MM.1S (cell line): Measurements from ENCODE around the gene HIF1AN.

ENCODE experiments used
- EZH2 ChIP-seq: fragments of 300-600 bp; sonication (generic); optimal IDR thresholded peaks from 2 replicates; pipeline ENCODE3; 2017; ENCODE audit warnings: low read depth, mild to moderate bottlenecking, antibody characterized with exemption, low read length, mixed read lengths
- EZH2phosphoT487 ChIP-seq: fragments of 300-600 bp; sonication (generic); IDR thresholded peaks from 2 replicates; pipeline ENCODE4 v1.6.1; 2018; ENCODE audit warnings: antibody characterized with exemption, low read length
- TF ChIP-seq, protein P1 (sequence below): fragments of 300-600 bp; sonication (generic); IDR thresholded peaks from 2 replicates; pipeline ENCODE4 v1.5.1; 2016; ENCODE audit warnings: antibody characterized with exemption, low read length, mixed read lengths

DNA sequence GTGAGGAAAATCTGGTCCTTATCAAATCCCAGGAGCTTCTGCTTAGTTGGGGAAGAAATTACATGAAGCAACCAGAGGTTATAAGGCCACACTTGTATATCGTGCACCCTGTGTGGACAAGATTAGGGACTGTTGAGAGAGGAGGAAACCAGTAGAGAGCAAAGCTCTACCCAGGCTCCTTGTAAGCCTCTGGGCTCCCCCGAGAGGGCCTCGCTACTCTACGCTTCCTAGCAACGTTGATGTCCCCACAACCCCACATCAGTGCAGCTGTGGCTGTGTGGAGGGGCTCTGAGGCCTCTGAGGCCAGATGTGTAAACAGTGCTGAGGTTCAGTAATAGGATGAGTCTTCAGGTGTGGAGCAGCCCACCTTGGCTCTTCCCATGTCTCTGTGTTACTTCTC lies 16.0 kb downstream of the HIF1AN start:
- TF ChIP-seq, protein P1, sequence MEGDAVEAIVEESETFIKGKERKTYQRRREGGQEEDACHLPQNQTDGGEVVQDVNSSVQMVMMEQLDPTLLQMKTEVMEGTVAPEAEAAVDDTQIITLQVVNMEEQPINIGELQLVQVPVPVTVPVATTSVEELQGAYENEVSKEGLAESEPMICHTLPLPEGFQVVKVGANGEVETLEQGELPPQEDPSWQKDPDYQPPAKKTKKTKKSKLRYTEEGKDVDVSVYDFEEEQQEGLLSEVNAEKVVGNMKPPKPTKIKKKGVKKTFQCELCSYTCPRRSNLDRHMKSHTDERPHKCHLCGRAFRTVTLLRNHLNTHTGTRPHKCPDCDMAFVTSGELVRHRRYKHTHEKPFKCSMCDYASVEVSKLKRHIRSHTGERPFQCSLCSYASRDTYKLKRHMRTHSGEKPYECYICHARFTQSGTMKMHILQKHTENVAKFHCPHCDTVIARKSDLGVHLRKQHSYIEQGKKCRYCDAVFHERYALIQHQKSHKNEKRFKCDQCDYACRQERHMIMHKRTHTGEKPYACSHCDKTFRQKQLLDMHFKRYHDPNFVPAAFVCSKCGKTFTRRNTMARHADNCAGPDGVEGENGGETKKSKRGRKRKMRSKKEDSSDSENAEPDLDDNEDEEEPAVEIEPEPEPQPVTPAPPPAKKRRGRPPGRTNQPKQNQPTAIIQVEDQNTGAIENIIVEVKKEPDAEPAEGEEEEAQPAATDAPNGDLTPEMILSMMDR: no peak
- TF ChIP-seq EZH2phosphoT487 (no peak), EZH2 (no peak)
